K562 (cell line): ENCODE measurements around the gene TMEM39B. TPM values are rescaled to one million over a fixed set of nuclear protein-coding genes. Genes with fewer than 3 reads are reported as not detected.

Source experiments
- ATAC-seq: fragments of 200-7000 bp; cut with Tn5 transposase; 3 replicates; pipeline ENCODE4 v1.9.1; 2020; ENCODE audit warnings: moderate library complexity
- BruUV-seq: library from RNA; stranded (reverse); fragments of 400-500 nt; replicated peaks from 2 replicates; lab custom pipeline; 2021; lab: Mats Ljungman, UMichigan
- CTCF ChIA-PET: fragments of 300-600 bp; formaldehyde crosslinking; extraction: SDS; loops from one replicate; lab custom pipeline; 2021; ENCODE audit warnings: low intra/inter-chr PET ratio; lab: Yijun Ruan, JAX
- POLR2A ChIA-PET: fragments of 300-600, 350-650 bp; sonication (Branson Sonifier 250); formaldehyde crosslinking; extraction: SDS; loops from one replicate; lab custom pipeline; 2021; ENCODE audit warnings: antibody characterized with exemption, inconsistent platforms; lab: Yijun Ruan, JAX
- DNase-seq, 4 experiments: peaks; one replicate each; pipeline versions ENCODE4 v3.0.0 to v3.0.0-alpha.2; 2011 to 2018; ENCODE audit warnings: low spot score in 3 of 4, mixed read lengths in 3 of 4; ENCODE audit errors: extremely low read depth in 1 of 4
- FAIRE-seq: peaks from 2 replicates; lab custom pipeline; 2011; peaks lifted over from hg19 to GRCh38; lab: Jason Lieb, UNC
- H2AFZ ChIP-seq: 2 replicates; pipeline ENCODE4 v1.6.0; 2011; ENCODE audit warnings: low read depth, low read length, control low read depth, inconsistent platforms
- H3K27ac ChIP-seq: fragments of 200-600 bp; 3 replicates; pipeline ENCODE4 v1.8.0; 2011; ENCODE audit warnings: low read depth, mild to moderate bottlenecking, control low read depth, inconsistent platforms, low read length, moderate library complexity, mixed read lengths; ENCODE audit errors: extremely low read depth
- H3K27me3 ChIP-seq, 2 experiments: fragments of 300-600 bp in 1 of 2; 2 replicates in 1 of 2; 3 replicates in 1 of 2; pipeline versions ENCODE4 v1.6.0 to v1.8.0; 2011; ENCODE audit warnings: inconsistent platforms in 2 of 2, low read length in 2 of 2, mild to moderate bottlenecking in 1 of 2, mixed read lengths in 1 of 2, moderate library complexity in 1 of 2; ENCODE audit not compliant: control insufficient read depth in 2 of 2, insufficient read depth in 2 of 2
- H3K36me3 ChIP-seq: fragments of 300-600 bp; 3 replicates; pipeline ENCODE4 v1.8.0; 2011; ENCODE audit warnings: mild to moderate bottlenecking, low read length, inconsistent platforms; ENCODE audit not compliant: control insufficient read depth, insufficient read depth
- H3K4me1 ChIP-seq, 2 experiments: fragments of 200-600 bp in 1 of 2; replicated peaks in 1 of 2; 2 replicates in 1 of 2; 3 replicates in 1 of 2; pipeline versions ENCODE4 v1.5.1 to v1.8.0; 2011; ENCODE audit warnings: inconsistent platforms in 2 of 2, low read length in 2 of 2, mild to moderate bottlenecking in 1 of 2, mixed read lengths in 1 of 2, moderate library complexity in 1 of 2; ENCODE audit not compliant: control insufficient read depth in 2 of 2, insufficient read depth in 2 of 2
- H3K4me2 ChIP-seq: 2 replicates; pipeline ENCODE4 v1.6.1; 2011; ENCODE audit warnings: low read length, control low read depth, inconsistent platforms, mixed read lengths; ENCODE audit not compliant: insufficient read depth
- H3K4me3 ChIP-seq: fragments of 200-600 bp; sonication (generic), shearing (Covaris generic); 2 replicates; pipeline ENCODE4 v1.5.1; 2016; ENCODE audit warnings: control low read depth, inconsistent platforms
- H3K79me2 ChIP-seq: fragments of 200-600 bp; 3 replicates; pipeline ENCODE4 v1.8.0; 2011; ENCODE audit warnings: low read length, inconsistent platforms; ENCODE audit not compliant: control insufficient read depth, insufficient read depth
- H3K9ac ChIP-seq, 2 experiments: 2 replicates each; pipeline versions ENCODE4 v1.6.0 to v1.6.1; 2011; ENCODE audit warnings: low read depth in 2 of 2, low read length in 2 of 2, control low read depth in 1 of 2, inconsistent platforms in 1 of 2, mild to moderate bottlenecking in 1 of 2, mixed read lengths in 1 of 2; ENCODE audit not compliant: insufficient read depth in 1 of 2
- H3K9me1 ChIP-seq: one replicate; pipeline ENCODE4 v1.6.0; 2011; ENCODE audit warnings: inconsistent platforms, mild to moderate bottlenecking, low read length, moderate library complexity; ENCODE audit not compliant: control insufficient read depth, insufficient read depth
- H3K9me3 ChIP-seq: replicated peaks from 2 replicates; pipeline ENCODE4 v1.5.1; 2011; ENCODE audit warnings: low read depth, low read length, inconsistent platforms; ENCODE audit not compliant: control insufficient read depth, insufficient read depth
- H4K20me1 ChIP-seq: replicated peaks from 2 replicates; pipeline ENCODE4 v1.6.1; 2011; ENCODE audit warnings: low read length, inconsistent platforms, mixed read lengths; ENCODE audit not compliant: control insufficient read depth, insufficient read depth
- BRD9 ChIP-seq: fragments of 450-650 bp; IDR thresholded peaks from 2 replicates; pipeline ENCODE4 v1.6.1; 2018; ENCODE audit warnings: low read depth; ENCODE audit not compliant: partially characterized antibody
- CSDE1 ChIP-seq, 2 experiments: fragments of 450-650 bp; IDR thresholded peaks; 2 replicates each; pipeline ENCODE4 v1.6.1; 2016; ENCODE audit warnings: mild to moderate bottlenecking in 1 of 2
- GABPB1 ChIP-seq: sonication (generic); formaldehyde crosslinking; IDR thresholded peaks from 2 replicates; pipeline ENCODE4 v1.8.0; 2022; ENCODE audit warnings: mild to moderate bottlenecking, missing genetic modification reagents
- HDAC3 ChIP-seq: fragments of 450-650 bp; IDR thresholded peaks from 2 replicates; pipeline ENCODE4 v1.6.1; 2018; ENCODE audit warnings: borderline replicate concordance, mild to moderate bottlenecking, moderate library complexity; ENCODE audit not compliant: partially characterized antibody
- KDM2B ChIP-seq: fragments of 250-450 bp; sonication (Bioruptor Pico); IDR thresholded peaks from 2 replicates; pipeline ENCODE4 v1.8.0; 2021; ENCODE audit warnings: mild to moderate bottlenecking, moderate library complexity
- TFAM ChIP-seq: fragments of 250-450 bp; sonication (Bioruptor Pico); conservative IDR thresholded peaks from 2 replicates; pipeline ENCODE4 v1.5.0; 2021; ENCODE audit warnings: mild to moderate bottlenecking, moderate library complexity
- ZBTB8A ChIP-seq: fragments of 450-650 bp; IDR thresholded peaks from 2 replicates; pipeline ENCODE4 v1.6.1; 2018; ENCODE audit warnings: mild to moderate bottlenecking, moderate library complexity; ENCODE audit not compliant: partially characterized antibody
- ZNF444 ChIP-seq: fragments of 250-450 bp; sonication (Bioruptor Pico); IDR thresholded peaks from 2 replicates; pipeline ENCODE4 v1.4.0; 2020; ENCODE audit warnings: mild to moderate bottlenecking, moderate library complexity
- WGBS: fragments of 100-300 bp; shearing (Covaris generic); methylation state at CpG from one replicate; pipeline ENCODE4 v1.1.6; 2016; ENCODE audit warnings: low coverage, mixed read lengths; ENCODE audit not compliant: insufficient coverage; ENCODE audit errors: missing lambda C conversion rate; 5-methylcytosine and 5-hydroxymethylcytosine counted together
- in situ Hi-C: fragments of 300-500 bp; cut with MboI; formaldehyde crosslinking; loops from 4 replicates; pipeline ENCODE4 v1.15.0; 2018; ENCODE audit warnings: inconsistent platforms, mixed read lengths
- intact Hi-C: fragments of 100-400 bp; cut with micrococcal nuclease; formaldehyde crosslinking; loops from 2 replicates; pipeline ENCODE4 v1.14.2; 2022
- polyA plus RNA-seq, 8 experiments: library from polyadenylated mRNA; depleted of rRNA in 4 of 8; stranded (reverse) in 5 of 8; unstranded in 3 of 8; fragments of >200 nt; fragmentation: Nextera tagmentation in 2 of 8; fragmentation: Illumina TruSeq in 1 of 8; extraction: Ambion mirVana in 2 of 8; extraction: Trizol in 1 of 8; gene quantifications; 2 replicates each; pipeline versions ENCODE4 v1.2.1 to v1.2.3, GENCODE V29; 2011 to 2014; ENCODE audit warnings: inconsistent platforms in 1 of 8, missing spikeins in 1 of 8
- total RNA-seq, 7 experiments: library from RNA; depleted of rRNA in 6 of 7; stranded (reverse); fragments of >200 nt in 6 of 7; fragmentation: Illumina TruSeq in 2 of 7; extraction: Trizol in 2 of 7; gene quantifications; 2 replicates each; pipeline versions ENCODE4 v1.2.1 to v1.2.3, GENCODE V29; 2011 to 2021; ENCODE audit warnings: low replicate concordance in 1 of 7
- TF ChIP-seq, protein P1 (sequence below): fragments of 450-650 bp; formaldehyde crosslinking; conservative IDR thresholded peaks from 2 replicates; pipeline ENCODE4 v1.4.0; 2022; ENCODE audit warnings: mild to moderate bottlenecking, missing genetic modification characterization
- TF ChIP-seq, protein P2 (sequence below): IDR thresholded peaks from 2 replicates; pipeline ENCODE4 v1.6.1; 2011; ENCODE audit warnings: borderline replicate concordance, low read depth, mild to moderate bottlenecking, moderate library complexity, low read length; ENCODE audit not compliant: insufficient read depth, poor library complexity, severe bottlenecking
- TF ChIP-seq, protein P3 (sequence below), 2 experiments: fragments of 450-650 bp in 1 of 2; sonication (generic) in 1 of 2; formaldehyde crosslinking in 1 of 2; IDR thresholded peaks in 1 of 2; conservative IDR thresholded peaks in 1 of 2; 2 replicates each; pipeline versions ENCODE4 v1.6.1 to v1.8.1; 2016 to 2023; ENCODE audit warnings: mild to moderate bottlenecking in 2 of 2, moderate library complexity in 2 of 2, inconsistent platforms in 1 of 2, missing genetic modification reagents in 1 of 2
- TF ChIP-seq, protein P4 (sequence below): fragments of 250-450 bp; sonication (Bioruptor Pico); IDR thresholded peaks from 2 replicates; pipeline ENCODE4 v1.4.0; 2020; ENCODE audit warnings: mild to moderate bottlenecking

TMEM39B gene
- total and polyA plus RNA-seq, 9 of the 15 experiments (the other 6 are each of a cell fraction or from before 2014, with no cell fraction given): 0.92 to 28.5 (median 9.7) TPM

DNA sequence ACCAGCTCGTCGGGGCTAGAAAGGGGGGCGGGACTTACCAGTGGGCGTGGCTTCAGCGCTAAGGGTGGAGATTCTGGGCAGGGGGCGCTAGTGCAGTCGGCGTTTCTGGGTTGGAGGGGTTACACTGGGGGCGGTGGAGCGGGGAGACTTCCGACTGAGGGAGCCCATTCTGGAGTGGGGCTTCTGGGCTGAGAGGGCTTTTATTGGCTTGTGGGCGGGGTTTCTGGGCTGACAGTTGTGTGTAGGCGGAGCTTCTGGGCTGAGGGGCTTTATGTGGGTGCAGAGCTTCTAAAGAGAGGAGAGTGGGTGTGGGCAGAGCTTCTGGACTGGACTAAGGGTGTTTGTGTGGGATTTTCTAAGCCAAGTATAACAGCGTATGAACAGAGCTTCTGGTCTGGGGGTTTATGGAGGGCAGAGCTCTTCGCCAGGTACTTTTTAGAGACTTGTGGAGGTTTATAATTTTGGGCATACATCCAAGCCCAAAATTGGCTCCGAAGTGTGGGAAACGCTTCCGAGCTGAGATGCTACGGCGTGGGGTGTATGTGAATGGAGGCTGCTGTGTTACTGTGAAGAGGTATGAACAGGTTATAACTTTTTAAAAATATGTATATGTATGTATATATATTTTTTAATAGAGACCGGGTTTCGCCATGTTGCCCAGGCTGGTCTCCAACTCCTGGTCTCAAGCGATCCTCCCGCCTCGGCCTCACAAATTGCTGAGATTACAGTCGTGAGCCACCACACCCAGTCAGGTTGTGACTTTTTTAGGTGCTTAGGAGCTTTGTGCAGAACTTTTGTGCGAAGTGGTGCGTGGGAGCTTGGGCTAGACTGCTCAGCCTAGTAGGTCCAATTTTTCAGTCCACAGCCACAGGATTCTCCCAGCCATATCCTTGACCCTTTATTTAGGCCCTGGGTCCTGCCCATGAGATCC, 825 bp downstream of the TMEM39B start (continued):
- TF ChIP-seq, protein P1, sequence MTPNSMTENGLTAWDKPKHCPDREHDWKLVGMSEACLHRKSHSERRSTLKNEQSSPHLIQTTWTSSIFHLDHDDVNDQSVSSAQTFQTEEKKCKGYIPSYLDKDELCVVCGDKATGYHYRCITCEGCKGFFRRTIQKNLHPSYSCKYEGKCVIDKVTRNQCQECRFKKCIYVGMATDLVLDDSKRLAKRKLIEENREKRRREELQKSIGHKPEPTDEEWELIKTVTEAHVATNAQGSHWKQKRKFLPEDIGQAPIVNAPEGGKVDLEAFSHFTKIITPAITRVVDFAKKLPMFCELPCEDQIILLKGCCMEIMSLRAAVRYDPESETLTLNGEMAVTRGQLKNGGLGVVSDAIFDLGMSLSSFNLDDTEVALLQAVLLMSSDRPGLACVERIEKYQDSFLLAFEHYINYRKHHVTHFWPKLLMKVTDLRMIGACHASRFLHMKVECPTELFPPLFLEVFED (CRISPR knock-in tag): peak; percentile 50; the same call in 1 of the 2 replicates
- TF ChIP-seq, protein P2, sequence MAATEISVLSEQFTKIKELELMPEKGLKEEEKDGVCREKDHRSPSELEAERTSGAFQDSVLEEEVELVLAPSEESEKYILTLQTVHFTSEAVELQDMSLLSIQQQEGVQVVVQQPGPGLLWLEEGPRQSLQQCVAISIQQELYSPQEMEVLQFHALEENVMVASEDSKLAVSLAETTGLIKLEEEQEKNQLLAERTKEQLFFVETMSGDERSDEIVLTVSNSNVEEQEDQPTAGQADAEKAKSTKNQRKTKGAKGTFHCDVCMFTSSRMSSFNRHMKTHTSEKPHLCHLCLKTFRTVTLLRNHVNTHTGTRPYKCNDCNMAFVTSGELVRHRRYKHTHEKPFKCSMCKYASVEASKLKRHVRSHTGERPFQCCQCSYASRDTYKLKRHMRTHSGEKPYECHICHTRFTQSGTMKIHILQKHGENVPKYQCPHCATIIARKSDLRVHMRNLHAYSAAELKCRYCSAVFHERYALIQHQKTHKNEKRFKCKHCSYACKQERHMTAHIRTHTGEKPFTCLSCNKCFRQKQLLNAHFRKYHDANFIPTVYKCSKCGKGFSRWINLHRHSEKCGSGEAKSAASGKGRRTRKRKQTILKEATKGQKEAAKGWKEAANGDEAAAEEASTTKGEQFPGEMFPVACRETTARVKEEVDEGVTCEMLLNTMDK: peak; percentile 45

DNA sequence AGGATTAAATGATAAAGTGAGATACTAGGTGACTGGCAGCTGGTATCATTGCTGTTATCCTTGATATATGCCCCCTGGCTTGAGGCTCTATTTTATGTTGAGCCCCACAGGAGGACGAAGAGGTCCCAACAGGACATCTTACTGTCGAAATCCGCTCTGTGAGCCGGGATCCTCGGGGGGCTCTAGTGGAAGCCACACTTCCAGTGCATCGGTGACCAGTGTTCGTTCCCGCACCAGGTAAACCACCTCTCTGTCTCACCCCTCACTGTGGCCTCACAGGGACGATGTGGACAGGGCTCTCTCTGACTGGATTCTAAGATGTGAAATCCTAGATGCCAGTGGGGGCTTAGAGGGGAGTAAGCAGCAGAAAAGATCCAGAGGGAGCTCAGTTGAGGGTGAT, 2.1 kb downstream of the TMEM39B start:
- no peak overlapping the region for H3K4me2 ChIP-seq
- H3K79me2 ChIP-seq: peaks cover 21% of the 10 kb centered on the region
- no peaks in the 10 kb centered on the region; the same call in 1 of the 2 replicates for H4K20me1 ChIP-seq
- intact Hi-C loops: no loop called here
- ChIA-PET POLR2A (interaction anchor here (0.6 to 2.7 kb wide), 7 partner anchors 12 to 126 kb away, joined by 3 to 17 read pairs (median 4); partner anchors contain the start of gene CCDC28B), CTCF (no interaction called here)
- FAIRE-seq: no peak
- no peaks in the 10 kb centered on the region for H3K27me3 ChIP-seq
- WGBS: 90% methylated on average over 9 of the region's 9 CpGs
- BruUV-seq: no TSS peak
- no peak overlapping the region; a peak in 1 of 4 replicates for H3K9ac ChIP-seq
- no peak for ATAC-seq
- peaks cover 17 to 20% of the 10 kb centered on the region in 2 experiments for H3K4me1 ChIP-seq
- DNase-seq: no peak
- no peak overlapping the region for H3K27ac ChIP-seq
- H3K9me1 ChIP-seq: peaks cover 4% of the 10 kb centered on the region
- H3K36me3 ChIP-seq: peaks cover 37% of the 10 kb centered on the region; the same call in 2 of the 3 replicates
- no peak overlapping the region for H3K4me3 ChIP-seq
- in situ Hi-C loops: no loop called here
- H3K9me3 ChIP-seq: no peaks in the 10 kb centered on the region
- H2AFZ ChIP-seq: no peak overlapping the region
- TF ChIP-seq CSDE1 (IDR thresholded peaks at IDR 0.05): no peak
- no peak for TF ChIP-seq HDAC3
- TF ChIP-seq BRD9: no peak
- TF ChIP-seq GABPB1 (CRISPR knock-in tag): no peak
- TF ChIP-seq, protein P3, sequence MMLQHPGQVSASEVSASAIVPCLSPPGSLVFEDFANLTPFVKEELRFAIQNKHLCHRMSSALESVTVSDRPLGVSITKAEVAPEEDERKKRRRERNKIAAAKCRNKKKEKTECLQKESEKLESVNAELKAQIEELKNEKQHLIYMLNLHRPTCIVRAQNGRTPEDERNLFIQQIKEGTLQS (IDR thresholded peaks at IDR 0.05): no peak
- TF ChIP-seq, protein P3 (CRISPR knock-in tag; conservative IDR thresholded peaks at IDR 0.05): no peak
- TF ChIP-seq ZBTB8A: no peak
- TF ChIP-seq, protein P4, sequence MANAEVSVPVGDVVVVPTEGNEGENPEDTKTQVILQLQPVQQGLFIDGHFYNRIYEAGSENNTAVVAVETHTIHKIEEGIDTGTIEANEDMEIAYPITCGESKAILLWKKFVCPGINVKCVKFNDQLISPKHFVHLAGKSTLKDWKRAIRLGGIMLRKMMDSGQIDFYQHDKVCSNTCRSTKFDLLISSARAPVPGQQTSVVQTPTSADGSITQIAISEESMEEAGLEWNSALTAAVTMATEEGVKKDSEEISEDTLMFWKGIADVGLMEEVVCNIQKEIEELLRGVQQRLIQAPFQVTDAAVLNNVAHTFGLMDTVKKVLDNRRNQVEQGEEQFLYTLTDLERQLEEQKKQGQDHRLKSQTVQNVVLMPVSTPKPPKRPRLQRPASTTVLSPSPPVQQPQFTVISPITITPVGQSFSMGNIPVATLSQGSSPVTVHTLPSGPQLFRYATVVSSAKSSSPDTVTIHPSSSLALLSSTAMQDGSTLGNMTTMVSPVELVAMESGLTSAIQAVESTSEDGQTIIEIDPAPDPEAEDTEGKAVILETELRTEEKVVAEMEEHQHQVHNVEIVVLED (CRISPR knock-in tag): no peak
- no peak for TF ChIP-seq TFAM (CRISPR knock-in tag)
- no peak for TF ChIP-seq KDM2B (CRISPR knock-in tag)
- TF ChIP-seq ZNF444 (CRISPR knock-in tag): no peak
